K562 (cell line): ENCODE results near the gene SHLD1.
A peak's percentile ranks its signal among the peaks of the same experiment; 100 is the strongest.

Experiments
- CEBPB ChIP-seq: fragments of 450-650 bp; IDR thresholded peaks from 2 replicates; pipeline ENCODE4 v1.6.1; 2016; ENCODE audit warnings: missing genetic modification characterization, missing compliant biosample characterization
- GATA2 ChIP-seq: sonication (generic); formaldehyde crosslinking; IDR thresholded peaks from 2 replicates; pipeline ENCODE4 v1.4.0; 2020; ENCODE audit warnings: mild to moderate bottlenecking, missing genetic modification reagents
- KLF10 ChIP-seq: fragments of 250-450 bp; sonication (Bioruptor Pico); IDR thresholded peaks from 2 replicates; pipeline ENCODE4 v1.6.1; 2021; ENCODE audit warnings: matching md5 sums
- KLF16 ChIP-seq: IDR thresholded peaks from 2 replicates; pipeline ENCODE4 v1.6.1; 2016; ENCODE audit warnings: antibody characterized with exemption
- NFRKB ChIP-seq: fragments of 450-650 bp; IDR thresholded peaks from 2 replicates; pipeline ENCODE4 v1.6.1; 2016; ENCODE audit warnings: low read depth
- POLR2AphosphoS5 ChIP-seq: IDR thresholded peaks from 2 replicates; pipeline ENCODE4 v1.6.1; 2011; ENCODE audit warnings: mild to moderate bottlenecking, low read depth, low read length, moderate library complexity; ENCODE audit not compliant: control insufficient read depth, insufficient read depth
- RNF219 ChIP-seq: fragments of 250-450 bp; sonication (Bioruptor Pico); IDR thresholded peaks from 2 replicates; pipeline ENCODE4 v1.5.0; 2022; ENCODE audit warnings: mild to moderate bottlenecking
- SMAD4 ChIP-seq: fragments of 250-450 bp; sonication (Bioruptor Pico); conservative IDR thresholded peaks from 2 replicates; pipeline ENCODE4 v1.8.0; 2021; ENCODE audit warnings: inconsistent platforms, mild to moderate bottlenecking, moderate library complexity

- 0 out of 2 replicates have a peak, but pooled peaks have one; percentile 31 for TF ChIP-seq SMAD4
- TF ChIP-seq KLF10: no peak
- no peak for TF ChIP-seq NFRKB
- TF ChIP-seq POLR2AphosphoS5: no peak
- no peak for TF ChIP-seq KLF16
- no peak for TF ChIP-seq RNF219 (CRISPR knock-in tag)
- no peak for TF ChIP-seq GATA2 (CRISPR knock-in tag)
- no peak for TF ChIP-seq CEBPB (tag)
Measured at GRCh38 chr20:5776077-5776476, 25.9 kb downstream of the SHLD1 start.
